ENCODE measurements around the gene RALGDS. TPM values are rescaled to one million over a fixed set of nuclear protein-coding genes. Genes with fewer than 3 reads are reported as not detected.
"Not testable (repeated sequence)": the region's sequence is repeated elsewhere in the genome, so short reads cannot be mapped to it uniquely, and the experiment has no call there.

The RALGDS gene
- total RNA-seq, 1 experiment from 2014 or later = 26.9 TPM

DNA sequence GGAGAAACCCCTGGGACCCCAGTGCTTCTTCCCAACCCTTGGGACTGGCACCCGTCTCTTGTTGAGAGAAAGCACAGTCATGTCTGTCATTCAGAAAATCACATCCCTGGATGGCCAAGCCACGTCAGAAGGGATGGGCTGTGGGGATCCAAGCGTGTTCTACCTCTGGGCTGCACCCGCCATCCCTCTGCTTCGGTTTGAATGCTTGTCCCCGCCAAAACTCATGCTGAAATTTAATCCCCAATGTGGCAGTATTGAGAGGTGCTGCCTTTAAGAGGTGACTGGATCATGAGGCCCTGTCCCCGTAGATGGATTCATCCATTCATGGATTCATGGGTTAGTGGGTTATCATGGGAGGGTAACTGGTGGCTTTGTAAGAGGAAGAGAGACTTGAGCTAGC lies 32.3 kb downstream of the RALGDS start:
- H3K36me3 ChIP-seq = no peaks in the 10 kb centered on the region
- H3K4me1 ChIP-seq = peaks cover 9% of the 10 kb centered on the region; the same call in 1 of the 2 replicates
- H3K27me3 ChIP-seq = no peaks in the 10 kb centered on the region
- no peak overlapping the region for H3K27ac ChIP-seq
- no peaks in the 10 kb centered on the region for H3K9me3 ChIP-seq (replicated peaks)
- DNase-seq = no peak
- H3K4me3 ChIP-seq = no peak overlapping the region

DNA sequence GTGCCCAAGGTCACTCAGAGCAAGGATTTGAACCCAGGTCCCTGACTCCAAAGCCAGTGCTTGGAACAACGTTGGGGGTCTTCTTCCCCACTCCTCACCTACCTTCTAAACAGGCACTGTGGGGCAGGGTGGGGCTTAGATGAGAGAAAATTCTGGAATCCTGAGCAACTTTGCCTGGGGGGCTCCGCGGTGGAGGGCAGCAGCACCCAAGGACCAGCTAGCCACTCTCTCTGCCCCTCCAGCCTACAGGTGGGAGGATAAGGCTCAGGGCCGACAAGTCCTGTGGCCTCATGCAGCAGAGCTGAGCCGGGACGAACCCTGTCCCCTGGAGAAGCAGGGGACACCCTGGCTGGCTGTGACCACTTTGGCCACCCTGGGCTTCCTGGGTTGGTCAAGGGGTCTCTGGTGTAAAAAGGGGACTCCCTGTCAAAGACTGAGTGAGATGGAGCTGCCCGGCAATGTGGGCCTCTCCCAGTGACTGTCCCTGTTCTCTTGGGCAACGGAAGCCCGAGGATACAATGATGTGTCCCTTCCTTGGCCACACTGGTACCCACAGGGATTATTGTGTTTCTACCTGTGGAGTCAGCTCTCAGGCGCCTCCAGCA lies 32.8 kb downstream of the RALGDS start:
- Histone ChIP-seq H3K27me3 (no peaks in the 10 kb centered on the region), H3K4me3 (no peak overlapping the region), H3K9me3 (replicated peaks) (no peaks in the 10 kb centered on the region), H3K36me3 (no peaks in the 10 kb centered on the region), H3K4me1 (peaks cover 9% of the 10 kb centered on the region; the same call in 1 of the 2 replicates), H3K27ac (no peak overlapping the region)
- no peak for DNase-seq

DNA sequence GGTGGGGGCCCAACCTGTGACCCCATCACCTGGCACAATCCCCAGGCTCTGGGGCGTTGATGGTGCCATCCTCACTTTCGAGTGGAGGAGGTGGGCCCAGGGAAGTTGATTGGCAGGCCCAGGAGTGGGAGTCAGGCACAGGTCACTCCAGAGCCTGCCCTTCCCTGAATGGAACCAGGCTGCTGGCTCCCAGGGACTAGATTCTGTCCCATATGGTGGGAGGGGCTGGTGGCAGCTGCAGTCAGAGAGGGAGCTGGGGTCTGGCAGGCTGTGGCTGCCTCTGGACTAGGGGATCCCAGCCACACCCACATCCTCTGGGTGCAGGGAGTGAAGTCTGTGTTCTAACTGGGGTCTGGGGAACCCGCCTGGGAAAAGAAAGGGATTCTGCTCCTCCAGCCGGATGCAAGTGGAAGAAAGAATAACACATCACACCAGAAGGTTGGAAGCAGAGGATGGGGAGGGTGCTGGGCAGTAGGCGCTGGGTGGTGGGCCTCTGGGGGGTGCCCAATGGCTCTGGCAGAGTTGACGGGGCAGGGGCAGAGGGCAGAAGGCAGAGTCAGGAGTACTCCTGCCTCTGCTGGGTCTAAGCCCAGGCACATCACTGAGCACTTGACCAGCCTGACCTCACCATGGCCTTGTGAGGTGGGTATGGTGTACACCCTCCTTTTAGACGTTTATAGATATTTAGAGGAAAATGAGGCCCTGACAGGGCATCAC lies 33.5 kb downstream of the RALGDS start:
- no peaks in the 10 kb centered on the region for H3K9me3 ChIP-seq (replicated peaks)
- H3K27ac ChIP-seq = no peak overlapping the region
- DNase-seq = peak; percentile 47 to 56
- no peaks in the 10 kb centered on the region for H3K27me3 ChIP-seq
- H3K4me3 ChIP-seq = no peak overlapping the region
- H3K36me3 ChIP-seq = no peaks in the 10 kb centered on the region
- H3K4me1 ChIP-seq = peaks cover 9% of the 10 kb centered on the region; the same call in 1 of the 2 replicates

DNA sequence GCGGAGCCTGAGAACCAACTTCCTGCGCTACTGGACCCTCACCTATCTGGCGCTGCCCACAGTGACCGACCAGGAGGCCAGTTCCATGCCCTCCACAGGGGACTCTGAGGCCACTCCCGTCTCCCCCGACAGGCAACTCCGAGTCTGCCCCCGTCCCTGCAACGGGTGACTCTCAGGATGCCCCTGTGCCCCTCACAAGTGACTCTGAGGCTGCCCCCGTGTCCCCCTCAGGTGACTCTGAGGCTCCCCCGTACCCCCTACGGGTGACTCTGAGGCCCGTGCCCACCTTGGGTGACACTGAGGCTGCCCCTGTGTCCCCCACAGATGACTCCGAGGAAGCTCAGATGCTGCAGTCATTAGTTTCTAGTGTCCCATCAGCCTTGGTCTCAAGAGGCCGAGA lies 34.1 kb downstream of the RALGDS start:
- H3K27ac ChIP-seq = no peak overlapping the region
- H3K27me3 ChIP-seq = no peaks in the 10 kb centered on the region
- no peak for DNase-seq
- no peaks in the 10 kb centered on the region for H3K9me3 ChIP-seq (replicated peaks)
- H3K36me3 ChIP-seq = no peaks in the 10 kb centered on the region
- H3K4me3 ChIP-seq = no peak overlapping the region
- peaks cover 9% of the 10 kb centered on the region; the same call in 1 of the 2 replicates for H3K4me1 ChIP-seq

DNA sequence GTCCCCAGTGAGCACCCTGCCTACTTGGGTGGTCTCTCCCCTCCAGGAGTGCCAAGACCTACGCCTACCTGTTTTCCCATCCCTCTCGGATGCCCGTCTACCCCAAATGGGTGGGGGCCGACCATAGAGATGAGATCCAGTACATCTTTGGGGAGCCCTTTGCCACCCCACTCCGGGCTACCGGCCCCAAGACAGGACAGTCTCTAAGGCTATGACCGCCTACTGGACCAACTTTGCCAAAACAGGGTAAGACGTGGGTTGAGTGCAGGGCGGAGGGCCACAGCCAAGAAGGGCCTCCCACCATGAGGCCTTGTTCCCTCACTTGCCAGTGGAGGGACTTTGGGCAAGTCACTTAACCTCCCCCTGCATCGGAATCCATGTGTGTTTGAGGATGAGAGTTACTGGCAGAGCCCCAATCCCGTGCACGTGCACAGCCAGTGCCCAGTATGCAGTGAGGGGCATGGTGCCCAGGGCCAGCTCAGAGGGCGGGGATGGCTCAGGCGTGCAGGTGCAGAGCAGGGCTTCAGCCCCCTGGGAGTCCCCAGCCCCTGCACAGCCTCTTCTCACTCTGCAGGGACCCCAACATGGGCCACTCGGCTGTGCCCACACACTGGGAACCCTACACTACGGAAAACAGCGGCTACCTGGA lies 34.7 kb downstream of the RALGDS start:
- not testable (repeated sequence) for H3K27ac ChIP-seq; H3K9me3 ChIP-seq (replicated peaks); H3K4me3 ChIP-seq; H3K36me3 ChIP-seq; H3K4me1 ChIP-seq; H3K27me3 ChIP-seq; DNase-seq

DNA sequence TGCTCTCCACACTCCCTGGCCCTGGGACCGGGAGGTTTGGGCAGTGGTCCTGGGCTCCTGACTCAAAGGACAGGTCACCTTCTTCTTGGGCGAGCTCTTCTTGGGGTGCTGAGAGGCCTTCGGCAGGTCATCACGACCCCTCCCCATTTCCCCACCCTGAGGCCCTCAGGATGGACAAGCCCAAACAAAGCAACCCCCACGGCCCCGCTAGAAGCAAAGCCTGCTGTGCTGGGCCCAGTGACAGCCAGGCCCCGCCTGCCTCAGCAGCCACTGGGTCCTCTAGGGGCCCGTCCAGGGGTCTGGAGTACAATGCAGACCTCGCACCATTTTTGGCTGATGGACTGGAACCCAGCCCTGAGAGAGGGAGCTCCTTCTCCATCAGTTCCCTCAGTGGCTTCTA lies 37.4 kb downstream of the RALGDS start:
- not testable (repeated sequence) for H3K36me3 ChIP-seq; H3K4me1 ChIP-seq; DNase-seq; H3K27me3 ChIP-seq; H3K4me3 ChIP-seq; H3K27ac ChIP-seq; H3K9me3 ChIP-seq (replicated peaks)

DNA sequence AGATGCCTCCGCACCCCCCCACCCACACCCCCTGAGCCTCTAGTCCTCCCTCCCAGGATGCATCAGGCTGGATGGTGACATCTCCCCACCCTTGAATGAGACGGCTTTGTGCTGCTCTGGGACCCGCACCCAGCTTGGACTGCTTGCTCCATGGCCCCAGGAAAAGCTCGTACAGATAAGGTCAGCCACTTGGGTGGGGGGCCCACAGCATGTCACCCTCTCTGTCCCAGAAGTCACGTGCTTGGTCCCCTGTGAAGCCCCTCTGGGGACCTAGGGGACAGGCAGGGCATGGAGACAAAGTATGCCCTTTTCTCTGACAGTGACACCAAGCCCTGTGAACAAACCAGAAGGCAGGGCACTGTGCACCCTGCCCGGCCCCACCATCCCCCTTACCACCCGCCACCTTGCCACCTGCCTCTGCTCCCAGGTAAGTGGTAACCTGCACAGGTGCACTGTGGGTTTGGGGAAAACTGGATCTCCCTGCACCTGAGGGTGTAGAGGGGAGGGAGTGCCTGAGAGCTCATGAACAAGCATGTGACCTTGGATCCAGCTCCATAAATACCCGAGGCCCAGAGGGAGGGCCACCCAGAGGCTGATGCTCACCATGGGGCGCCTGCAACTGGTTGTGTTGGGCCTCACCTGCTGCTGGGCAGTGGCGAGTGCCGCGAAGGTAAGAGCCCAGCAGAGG lies 38.9 kb downstream of the RALGDS start:
- peaks cover 13% of the 10 kb centered on the region for H3K27me3 ChIP-seq
- not testable (repeated sequence) for H3K9me3 ChIP-seq (replicated peaks); H3K4me1 ChIP-seq; H3K27ac ChIP-seq; H3K4me3 ChIP-seq; H3K36me3 ChIP-seq; DNase-seq

DNA sequence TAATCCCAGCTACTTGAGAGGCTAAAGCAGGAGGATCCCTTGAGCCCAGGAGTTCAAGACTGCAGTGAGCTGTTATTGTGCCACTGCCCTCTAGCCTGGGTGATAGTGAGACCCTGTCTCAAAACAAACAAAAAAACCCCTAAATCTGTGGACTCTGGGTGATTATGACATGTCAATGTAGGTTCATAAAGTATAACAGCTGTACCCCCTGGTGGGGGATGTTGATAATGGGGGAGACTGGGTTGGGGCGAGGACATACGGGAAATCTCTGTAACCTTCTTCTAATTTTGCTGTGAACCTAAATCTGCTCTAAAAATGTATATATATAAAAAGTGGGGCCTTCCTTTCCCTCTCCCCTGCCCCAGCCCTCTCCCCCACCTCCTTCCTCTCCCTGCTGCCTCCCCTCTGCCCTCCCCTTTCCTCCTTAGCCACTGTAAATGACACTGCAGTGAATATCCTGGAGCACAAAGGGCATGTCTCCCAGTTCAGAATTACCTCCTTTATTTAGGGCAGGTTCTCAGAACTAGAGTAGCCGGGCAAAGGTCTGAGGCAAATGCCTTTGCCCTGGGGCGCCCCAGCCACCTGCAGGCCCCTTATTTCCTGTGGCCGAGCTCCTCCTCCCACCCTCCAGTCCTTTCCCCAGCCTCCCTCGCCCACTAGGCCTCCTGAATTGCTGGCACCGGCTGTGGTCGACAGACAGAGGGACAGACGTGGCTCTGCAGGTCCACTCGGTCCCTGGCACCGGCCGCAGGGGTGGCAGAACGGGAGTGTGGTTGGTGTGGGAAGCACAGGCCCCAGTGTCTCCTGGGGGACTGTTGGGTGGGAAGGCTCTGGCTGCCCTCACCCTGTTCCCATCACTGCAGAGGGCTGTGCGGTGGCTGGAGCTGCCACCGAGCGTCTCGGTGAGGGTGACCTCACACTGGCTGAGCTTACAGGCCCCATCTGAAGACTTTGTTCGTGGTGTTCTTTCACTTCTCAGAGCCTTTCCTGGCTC lies 40.0 kb downstream of the RALGDS start:
- not testable (repeated sequence) for H3K36me3 ChIP-seq; H3K4me3 ChIP-seq; H3K27ac ChIP-seq; H3K9me3 ChIP-seq (replicated peaks); DNase-seq; H3K4me1 ChIP-seq
- peaks cover 13% of the 10 kb centered on the region for H3K27me3 ChIP-seq

DNA sequence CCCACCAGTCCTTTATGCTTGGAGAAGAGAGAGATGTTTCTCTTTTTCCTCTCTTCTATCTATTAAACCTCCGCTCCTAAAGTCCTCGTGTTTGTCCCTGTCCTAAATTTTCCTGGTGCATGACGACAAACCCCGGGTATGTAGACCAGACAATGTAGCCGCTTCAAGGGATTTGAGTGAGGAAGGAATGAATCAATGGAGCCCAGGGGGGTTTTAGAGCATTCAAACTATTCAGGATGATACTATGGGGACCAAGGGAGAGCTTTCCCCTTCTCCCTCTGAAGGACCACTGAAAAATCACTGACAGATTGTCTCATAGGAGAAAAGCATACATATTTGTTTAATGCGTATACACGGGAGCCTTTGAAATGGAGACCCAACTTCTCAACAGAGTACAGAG lies 40.9 kb downstream of the RALGDS start:
- H3K4me1 ChIP-seq = no peaks in the 10 kb centered on the region
- no peaks in the 10 kb centered on the region for H3K36me3 ChIP-seq
- H3K27me3 ChIP-seq = peaks cover 13% of the 10 kb centered on the region
- H3K9me3 ChIP-seq (replicated peaks) = no peaks in the 10 kb centered on the region
- H3K4me3 ChIP-seq = no peak overlapping the region
- no peak for DNase-seq
- no peak overlapping the region for H3K27ac ChIP-seq

DNA sequence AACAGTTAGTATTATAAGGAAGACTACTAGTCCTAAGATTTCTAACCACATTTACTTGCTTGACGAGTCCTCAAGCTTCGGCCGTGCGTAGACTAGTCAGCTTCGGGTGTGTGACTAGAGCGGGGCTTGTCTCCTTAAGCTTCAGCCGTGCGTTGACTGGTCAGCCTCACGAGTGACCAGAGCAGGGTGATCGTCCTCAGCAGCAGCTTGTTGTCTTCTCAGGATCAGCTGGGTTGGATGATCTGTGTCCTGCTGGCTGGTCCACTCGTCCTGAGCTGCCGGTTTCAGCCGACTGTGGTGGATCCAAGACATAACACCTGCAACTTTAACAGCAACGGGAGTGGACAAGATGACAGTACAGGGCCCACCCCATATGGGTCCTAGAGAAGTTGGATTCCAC lies 42.6 kb downstream of the RALGDS start:
- Histone ChIP-seq H3K27me3 (peaks cover 13% of the 10 kb centered on the region), H3K4me3 (no peak overlapping the region), H3K36me3 (no peaks in the 10 kb centered on the region), H3K4me1 (peaks cover 6% of the 10 kb centered on the region; the same call in 1 of the 2 replicates), H3K27ac (no peak overlapping the region), H3K9me3 (replicated peaks) (no peaks in the 10 kb centered on the region)
- no peak for DNase-seq

DNA sequence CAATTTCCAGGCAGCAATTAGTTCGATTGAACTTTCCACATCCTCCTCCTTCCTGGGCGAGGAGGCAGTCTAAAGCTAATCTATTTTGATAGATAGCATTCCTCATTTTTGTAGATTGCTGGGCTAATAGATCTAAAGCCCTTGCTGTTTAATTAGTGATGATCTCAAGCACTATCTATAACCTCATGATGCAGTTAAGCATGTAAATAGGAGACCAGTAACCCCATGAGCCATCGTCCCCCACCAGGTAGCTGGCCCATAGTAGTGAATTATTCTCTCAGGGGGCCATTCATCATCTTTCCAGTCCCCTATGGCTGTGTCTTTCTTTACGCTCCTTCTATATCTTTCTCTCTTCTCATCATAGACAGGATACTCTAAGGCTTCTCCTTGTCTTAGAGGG lies 44.3 kb downstream of the RALGDS start:
- DNase-seq = no peak
- H3K27me3 ChIP-seq = peaks cover 13% of the 10 kb centered on the region
- no peaks in the 10 kb centered on the region for H3K9me3 ChIP-seq (replicated peaks)
- H3K36me3 ChIP-seq = no peaks in the 10 kb centered on the region
- no peak overlapping the region for H3K4me3 ChIP-seq
- no peak overlapping the region for H3K27ac ChIP-seq
- H3K4me1 ChIP-seq = peaks cover 6% of the 10 kb centered on the region; the same call in 1 of the 2 replicates

DNA sequence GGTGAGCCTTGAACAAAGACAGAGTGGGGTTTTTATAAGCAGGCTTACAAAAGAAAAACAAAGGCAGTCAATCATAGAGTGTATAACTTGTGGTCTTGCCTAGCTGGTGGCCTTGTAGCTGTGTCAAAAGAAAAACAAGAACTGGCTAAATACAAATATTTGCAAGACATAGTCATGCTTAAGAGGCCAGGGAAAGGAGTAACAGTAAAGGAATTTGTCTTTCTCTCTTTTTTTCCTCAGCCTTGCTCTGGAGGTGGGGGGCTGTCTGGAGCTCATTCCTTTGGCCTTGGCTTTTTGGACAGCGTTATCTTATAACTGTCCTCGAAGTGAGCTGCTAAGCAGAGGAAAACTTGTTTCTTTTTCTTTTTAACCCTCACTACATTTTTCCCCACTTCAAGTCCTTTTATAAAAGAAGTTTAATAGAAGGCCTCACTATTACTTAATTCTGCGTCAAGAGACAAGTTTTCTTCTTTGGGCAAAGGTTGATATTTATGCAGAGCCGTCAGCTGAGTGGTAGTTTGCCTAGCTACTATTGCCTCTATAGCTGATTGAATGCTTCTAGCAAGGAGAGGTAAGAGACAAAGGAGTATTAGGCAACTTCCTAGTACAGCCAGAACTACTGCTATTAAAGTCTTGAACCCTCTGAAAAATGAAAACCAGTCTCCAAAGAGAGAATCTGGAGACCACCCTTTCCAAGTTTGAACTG lies 45.0 kb downstream of the RALGDS start:
- H3K4me1 ChIP-seq = peaks cover 6% of the 10 kb centered on the region; the same call in 1 of the 2 replicates
- peaks cover 13% of the 10 kb centered on the region for H3K27me3 ChIP-seq
- DNase-seq = no peak
- no peak overlapping the region for H3K4me3 ChIP-seq
- H3K9me3 ChIP-seq (replicated peaks) = no peaks in the 10 kb centered on the region
- H3K27ac ChIP-seq = no peak overlapping the region
- no peaks in the 10 kb centered on the region for H3K36me3 ChIP-seq

DNA sequence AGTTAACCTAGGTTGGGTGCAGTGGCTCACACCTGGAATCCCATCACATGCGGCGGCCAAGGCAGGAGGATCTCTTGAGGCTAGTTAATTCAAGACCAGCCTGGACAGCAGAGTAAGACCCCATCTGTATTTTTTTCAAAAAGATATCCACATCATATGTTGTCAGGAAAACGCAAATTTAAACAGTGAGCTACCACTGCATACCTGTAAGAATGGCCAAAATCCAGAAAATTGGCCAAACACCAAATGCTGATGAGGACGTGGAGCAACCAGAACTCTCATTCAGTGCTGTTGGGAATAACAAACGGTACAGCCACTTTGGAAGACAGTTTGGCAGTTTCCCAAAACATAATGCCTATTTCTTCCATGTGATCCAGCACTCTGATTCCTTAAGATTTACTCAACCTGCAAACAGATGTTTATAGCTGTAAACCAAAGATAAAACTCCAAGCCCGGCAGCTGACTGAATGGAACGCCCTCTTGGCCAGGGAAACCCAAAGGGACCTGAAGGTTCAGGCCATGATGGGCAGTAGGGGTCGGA lies 46.9 kb downstream of the RALGDS start:
- H3K36me3 ChIP-seq = no peaks in the 10 kb centered on the region
- no peak overlapping the region for H3K27ac ChIP-seq
- peaks cover 3% of the 10 kb centered on the region; the same call in 1 of the 2 replicates for H3K27me3 ChIP-seq
- H3K4me1 ChIP-seq = peaks cover 6% of the 10 kb centered on the region; the same call in 1 of the 2 replicates
- H3K9me3 ChIP-seq (replicated peaks) = no peaks in the 10 kb centered on the region
- H3K4me3 ChIP-seq = no peak overlapping the region
- no peak for DNase-seq
